SH-SY5Y (cell line): ENCODE data around the gene HS3ST2.

Experiments used
- GATA2 ChIP-seq: IDR thresholded peaks from 2 replicates; pipeline ENCODE4 v1.6.1; 2011; ENCODE audit warnings: mild to moderate bottlenecking, low read depth, low read length
- GATA3 ChIP-seq: IDR thresholded peaks from 2 replicates; pipeline ENCODE4 v1.6.1; 2011; ENCODE audit warnings: low read depth, mild to moderate bottlenecking, low read length, moderate library complexity

DNA sequence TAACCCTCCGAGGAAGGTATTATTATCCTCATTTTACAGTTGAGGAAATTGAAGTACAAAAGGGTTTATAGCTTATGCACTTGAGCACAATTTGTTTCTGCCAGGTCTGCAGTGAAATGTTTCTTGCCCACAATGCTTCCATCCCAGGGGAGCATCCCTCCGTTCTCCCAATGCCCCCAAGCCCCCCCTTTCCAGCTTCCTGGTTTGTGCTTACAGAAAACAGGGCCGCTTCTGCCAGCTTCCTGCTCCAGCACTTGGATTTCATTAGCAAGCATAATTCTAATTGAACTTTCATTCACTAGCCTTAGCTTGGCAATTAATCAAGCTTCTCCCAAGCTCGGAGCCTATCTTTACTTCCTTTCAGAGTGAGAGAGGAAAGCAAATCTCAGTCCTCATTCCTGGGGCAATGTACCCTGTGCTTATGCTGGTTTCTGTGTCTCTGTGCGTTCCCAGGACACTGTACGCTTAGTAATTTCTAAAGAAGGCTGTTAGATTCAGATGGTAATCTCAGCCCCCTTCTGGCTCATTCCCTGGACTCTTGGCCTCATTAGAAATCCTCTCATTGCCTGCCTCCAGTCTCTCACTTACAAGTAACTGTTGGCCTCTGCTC is 141.6 kb downstream of the HS3ST2 start:
- peak; percentile 78 for TF ChIP-seq GATA2
- TF ChIP-seq GATA3, result peak; percentile 46
